NCI-H460 (cell line): ENCODE results near the gene ASCC1. TPM values are rescaled to one million over a fixed set of nuclear protein-coding genes. Genes with fewer than 3 reads are reported as not detected.
"Not testable (repeated sequence)": the region's sequence is repeated elsewhere in the genome, so short reads cannot be mapped to it uniquely, and the experiment has no call there.

Experiments used
- DNase-seq: peaks from one replicate; pipeline ENCODE4 v3.0.0-alpha.2; 2016; ENCODE audit warnings: low read depth; ENCODE audit errors: extremely low read depth
- total RNA-seq: library from RNA; depleted of rRNA; stranded (reverse); fragments of >200 nt; shearing (Covaris generic); gene quantifications from 2 replicates; pipeline ENCODE4 v1.2.3, GENCODE V29; 2014

The ASCC1 gene
- total RNA-seq, 1 experiment from 2014 or later = 59.7 TPM

DNA sequence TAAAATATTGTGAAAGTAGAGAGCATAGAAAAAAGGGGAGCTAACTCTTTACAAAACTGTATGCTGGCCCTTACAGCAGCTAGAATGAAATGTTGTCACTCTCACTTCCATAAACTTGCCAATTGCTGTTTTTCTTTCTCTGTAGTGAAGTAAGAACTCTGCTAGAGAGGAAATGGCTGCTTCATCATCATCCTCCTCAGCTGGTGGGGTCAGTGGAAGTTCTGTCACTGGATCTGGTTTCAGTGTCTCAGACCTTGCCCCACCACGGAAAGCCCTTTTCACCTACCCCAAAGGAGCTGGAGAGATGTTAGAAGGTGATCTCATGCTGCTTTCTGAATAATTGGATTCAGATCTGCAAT lies 7.6 kb upstream of the ASCC1 start:
- DNase-seq = no peak

- no peak for DNase-seq
Observed at GRCh38 chr10:72221278-72221677, 5.2 kb upstream of the ASCC1 start.

- DNase-seq = no peak
Observed at GRCh38 chr10:72220637-72221036, 4.6 kb upstream of the ASCC1 start.

GRCh38 chr10:72219235-72219814 lies 3.2 kb upstream of the ASCC1 start:
- DNase-seq = no peak

GRCh38 chr10:72218726-72219125 lies 2.6 kb upstream of the ASCC1 start:
- no peak for DNase-seq

DNA sequence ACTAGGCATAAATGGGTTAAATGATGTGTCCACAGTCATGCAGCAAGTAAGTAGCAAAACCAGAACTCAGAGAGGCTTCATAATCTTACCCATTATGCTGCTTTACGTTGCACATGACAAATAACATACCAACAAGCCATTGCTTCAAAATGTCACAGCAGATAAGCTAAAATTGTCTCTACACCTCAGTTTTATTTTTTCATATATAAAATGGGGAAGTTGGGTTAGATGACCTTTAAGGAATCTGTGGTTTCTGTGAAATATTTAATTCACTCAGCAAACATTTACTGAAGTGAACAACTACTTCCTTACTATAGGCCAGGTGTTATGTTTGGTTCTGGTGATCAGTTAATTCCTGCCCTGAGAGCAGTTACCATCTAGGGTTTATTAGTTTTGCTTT lies 2.2 kb upstream of the ASCC1 start:
- DNase-seq = no peak

GRCh38 chr10:72211832-72212231 lies 4.2 kb downstream of the ASCC1 start:
- not testable (repeated sequence) for DNase-seq

GRCh38 chr10:72211381-72211780 lies 4.7 kb downstream of the ASCC1 start:
- DNase-seq = not testable (repeated sequence)

DNA sequence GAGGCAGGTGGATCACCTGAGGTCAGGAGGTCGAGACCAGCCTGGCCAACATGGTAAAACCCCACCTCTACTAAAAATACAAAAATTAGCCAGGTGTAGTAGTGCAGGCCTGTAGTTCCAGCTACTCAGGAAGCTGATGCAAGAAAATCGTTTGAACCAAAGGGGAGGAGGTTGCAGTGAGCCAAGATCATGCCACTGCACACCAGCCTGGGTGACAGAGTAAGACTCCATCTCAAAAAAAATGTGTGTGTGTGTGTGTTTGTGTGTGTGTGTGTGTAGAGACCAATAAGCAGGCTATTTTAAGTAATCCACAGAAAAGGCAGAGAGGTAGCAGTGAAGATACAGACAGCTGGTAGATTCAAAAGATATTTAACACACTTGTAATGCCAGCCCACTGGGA lies 7.5 kb downstream of the ASCC1 start:
- DNase-seq = not testable (repeated sequence)

DNA sequence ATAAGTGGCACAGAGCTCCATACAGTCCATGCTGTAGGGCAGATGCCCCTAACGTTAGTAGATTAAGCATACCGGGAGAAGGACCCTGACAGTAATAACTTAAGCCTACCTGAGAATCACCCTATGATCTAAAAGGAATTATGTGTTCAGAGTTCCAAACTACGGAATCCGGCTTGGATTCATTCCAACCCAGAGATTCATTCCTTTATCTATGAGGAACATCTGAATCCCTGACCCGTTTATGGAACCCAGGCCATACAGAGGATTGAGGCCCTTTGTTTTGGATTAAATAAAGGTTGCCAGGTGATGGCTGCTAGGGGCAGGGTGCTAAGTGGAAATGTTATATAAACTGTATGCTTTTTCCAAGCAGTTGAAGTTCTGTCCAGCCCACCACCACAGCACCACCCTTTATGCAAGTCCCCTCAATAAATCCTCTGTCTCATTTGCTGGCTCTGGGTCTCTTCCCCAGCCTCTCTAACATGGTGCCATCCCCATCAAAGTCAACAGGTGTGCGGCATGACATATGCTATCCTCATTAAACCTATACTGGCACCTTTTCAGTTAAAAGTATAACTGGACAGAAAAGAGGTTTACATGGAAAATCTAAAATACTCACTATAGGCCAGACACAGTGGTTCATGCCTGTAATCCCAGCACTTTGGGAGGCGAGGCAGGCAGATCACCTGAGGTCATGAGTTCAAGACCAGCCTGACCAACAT lies 9.4 kb downstream of the ASCC1 start:
- no peak for DNase-seq

DNA sequence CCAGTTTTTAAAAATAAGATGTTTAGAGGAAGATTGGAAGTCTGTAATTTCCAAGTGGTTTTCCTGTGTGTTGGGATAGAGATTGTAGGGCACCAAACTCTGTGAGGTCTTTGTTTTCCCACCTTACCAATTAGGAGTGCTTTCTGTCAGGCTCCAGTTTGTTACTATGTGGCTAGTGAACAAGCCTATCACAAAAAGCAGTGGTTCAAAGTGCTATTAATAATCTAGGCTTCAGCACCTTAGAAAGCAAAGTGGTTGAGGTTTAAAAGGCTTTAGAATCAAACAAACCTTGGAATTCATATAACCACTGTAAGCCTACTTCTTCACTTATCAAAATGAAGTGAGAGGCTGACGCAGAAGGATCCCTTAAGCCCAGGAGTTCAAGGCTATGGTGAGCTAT lies 11.4 kb downstream of the ASCC1 start:
- no peak for DNase-seq

DNA sequence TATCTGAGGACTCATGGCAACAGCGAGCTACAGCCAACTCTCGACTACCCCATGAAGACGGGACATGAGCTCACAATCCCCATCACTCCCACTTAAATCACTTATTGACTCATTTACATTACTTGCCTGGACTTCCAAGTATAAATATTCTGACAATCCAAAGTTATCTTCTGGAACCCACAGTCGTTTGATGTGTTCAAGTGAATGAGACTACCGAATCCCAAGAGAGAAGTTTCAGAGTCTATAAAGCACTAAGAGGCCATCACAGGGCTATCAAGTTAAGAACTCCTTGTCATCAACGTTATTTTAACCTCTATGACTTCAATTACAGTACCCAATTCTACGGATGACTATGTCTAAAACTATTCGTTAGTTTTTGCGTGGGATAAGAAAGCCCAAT lies 11.8 kb downstream of the ASCC1 start:
- DNase-seq = no peak

DNA sequence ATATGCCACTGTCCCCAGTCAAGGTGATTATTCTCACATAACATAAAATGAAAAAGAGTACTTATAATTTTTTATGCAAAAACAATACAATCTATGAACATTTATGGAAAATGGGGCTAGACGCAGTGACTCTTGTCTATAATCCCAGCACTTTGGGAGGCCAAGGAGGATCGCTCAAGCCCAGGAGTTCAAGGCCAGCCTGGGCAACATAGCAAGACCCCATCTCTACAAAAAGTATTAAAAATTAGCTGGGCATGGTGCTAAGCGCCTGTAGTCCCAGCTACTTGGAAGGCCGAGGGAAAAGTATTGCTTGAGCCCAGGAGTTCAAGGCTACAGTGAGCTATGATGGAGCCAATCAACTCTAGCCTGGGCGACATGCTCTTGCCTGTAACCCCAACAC lies 14.8 kb downstream of the ASCC1 start:
- DNase-seq = no peak

- no peak for DNase-seq
Observed at GRCh38 chr10:72200883-72201282, 15.2 kb downstream of the ASCC1 start.

GRCh38 chr10:72194949-72195348 lies 21.1 kb downstream of the ASCC1 start:
- DNase-seq = no peak

- DNase-seq = no peak
Observed at GRCh38 chr10:72186982-72187330, 29.1 kb downstream of the ASCC1 start.

- no peak for DNase-seq
Observed at GRCh38 chr10:72186258-72186981, 29.7 kb downstream of the ASCC1 start.

GRCh38 chr10:72184156-72184555 lies 31.9 kb downstream of the ASCC1 start:
- no peak for DNase-seq

GRCh38 chr10:72177454-72177853 lies 38.6 kb downstream of the ASCC1 start:
- no peak for DNase-seq

GRCh38 chr10:72176701-72177100 lies 39.4 kb downstream of the ASCC1 start:
- DNase-seq = no peak

- DNase-seq = no peak
Observed at GRCh38 chr10:72175149-72175548, 40.9 kb downstream of the ASCC1 start.

GRCh38 chr10:72174297-72174662 lies 41.8 kb downstream of the ASCC1 start:
- DNase-seq = no peak
